Adipose tissue (tissue), 3 donors: ENCODE data around the gene MITF. TPM values are rescaled to one million over a fixed set of nuclear protein-coding genes. Genes with fewer than 3 reads are reported as not detected.

Source experiments
- H3K27ac ChIP-seq: one replicate; pipeline ENCODE4 v1.5.1; 2013; ENCODE audit warnings: low read depth, low read length
- WGBS, 3 donors: extraction: QIAGEN DNeasy Blood & Tissue Kit; methylation state at CpG; one replicate each; pipeline ENCODE4 v1.1.7; 2013; 5-methylcytosine and 5-hydroxymethylcytosine counted together
- polyA plus RNA-seq, 3 donors: library from polyadenylated mRNA; stranded (reverse); fragments of 200-250 nt; gene quantifications; one replicate each; pipeline ENCODE4 v1.2.3, GENCODE V29; 2013
- donor health status: healthy with polysubstance abuse.
- donor health status: Bipolar disorder and iron deficiency.
- donor health status: healthy.

Gene MITF, protein sequence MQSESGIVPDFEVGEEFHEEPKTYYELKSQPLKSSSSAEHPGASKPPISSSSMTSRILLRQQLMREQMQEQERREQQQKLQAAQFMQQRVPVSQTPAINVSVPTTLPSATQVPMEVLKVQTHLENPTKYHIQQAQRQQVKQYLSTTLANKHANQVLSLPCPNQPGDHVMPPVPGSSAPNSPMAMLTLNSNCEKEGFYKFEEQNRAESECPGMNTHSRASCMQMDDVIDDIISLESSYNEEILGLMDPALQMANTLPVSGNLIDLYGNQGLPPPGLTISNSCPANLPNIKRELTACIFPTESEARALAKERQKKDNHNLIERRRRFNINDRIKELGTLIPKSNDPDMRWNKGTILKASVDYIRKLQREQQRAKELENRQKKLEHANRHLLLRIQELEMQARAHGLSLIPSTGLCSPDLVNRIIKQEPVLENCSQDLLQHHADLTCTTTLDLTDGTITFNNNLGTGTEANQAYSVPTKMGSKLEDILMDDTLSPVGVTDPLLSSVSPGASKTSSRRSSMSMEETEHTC
- polyA plus RNA-seq: 10 to 100 TPM in 1 of 3 donors, 1 to 10 TPM in 2; 1.6 to 13.3 (median 7.3) TPM

DNA sequence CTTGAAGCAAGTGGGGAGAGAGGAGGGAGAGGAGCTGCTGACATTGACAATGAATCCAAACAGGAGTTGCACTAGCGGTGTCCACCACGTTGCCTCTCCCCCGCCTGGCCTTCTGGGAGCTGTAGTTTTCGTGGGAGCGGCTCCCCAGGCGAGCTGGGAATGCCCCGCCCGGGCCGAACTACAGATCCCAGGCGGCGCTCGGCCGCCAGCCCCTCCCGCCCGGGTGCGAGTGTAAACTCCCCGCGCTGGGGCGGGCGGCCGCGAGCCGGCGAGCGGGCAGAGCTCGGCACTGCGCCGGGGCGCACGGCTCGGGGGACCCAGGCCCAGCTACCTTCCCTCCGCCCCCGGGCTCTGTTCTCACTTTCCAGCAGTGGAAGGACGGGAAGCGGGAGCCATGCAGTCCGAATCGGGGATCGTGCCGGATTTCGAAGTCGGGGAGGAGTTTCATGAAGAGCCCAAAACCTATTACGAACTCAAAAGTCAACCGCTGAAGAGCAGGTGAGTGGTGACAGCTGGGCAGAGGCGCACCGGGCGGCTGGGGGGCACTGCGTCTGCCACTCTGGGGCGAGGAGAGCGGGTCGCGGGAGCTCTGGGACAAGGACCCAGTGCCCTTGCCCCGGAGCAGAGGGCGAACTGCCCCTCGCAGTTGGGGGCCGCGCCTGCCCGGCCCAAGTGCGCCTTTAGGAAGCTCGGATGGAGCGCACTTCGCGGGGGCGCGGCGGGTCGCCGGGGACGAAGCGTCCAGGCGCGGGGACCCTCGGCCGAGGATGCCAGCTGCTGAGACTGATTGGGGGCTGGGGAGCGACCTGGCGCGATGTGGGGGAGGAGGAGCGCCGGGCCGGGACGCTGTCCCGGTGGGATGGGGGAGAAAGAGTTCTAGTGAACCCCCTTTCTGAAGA, at the start of gene MITF:
Gene MITF (plus strand): TSS at position 261 of the 899 bp plus-strand sequence. CDS start 134 bp downstream, at position 395.
- WGBS, 3 donors: 0% methylated on average over 81 of the region's 81 CpGs
- H3K27ac ChIP-seq: no peak within 1 kb of the TSS

DNA sequence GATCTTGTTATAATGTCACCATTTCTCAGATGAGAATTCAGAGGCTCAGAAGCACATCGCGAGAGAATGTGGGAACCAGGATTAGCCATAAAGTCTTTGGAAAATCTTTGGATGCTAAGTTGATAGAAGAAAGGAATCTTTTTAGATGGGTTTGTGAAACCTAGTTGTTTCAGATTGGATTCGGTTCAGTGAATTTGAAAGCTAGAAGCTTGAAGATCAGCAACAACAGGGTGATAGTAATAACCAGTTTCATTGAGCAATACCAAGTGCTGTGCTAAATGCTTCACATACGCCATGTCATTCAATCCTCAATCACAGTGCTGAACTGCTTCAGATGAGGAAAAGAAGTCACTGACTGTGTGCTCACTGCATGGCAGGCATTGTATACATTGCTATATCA, 47.4 kb upstream of the MITF start:
- no peak overlapping the region for H3K27ac ChIP-seq
- WGBS, 3 donors: 67 to 89% (median 89%) methylated on average over 4 of the region's 4 CpGs

DNA sequence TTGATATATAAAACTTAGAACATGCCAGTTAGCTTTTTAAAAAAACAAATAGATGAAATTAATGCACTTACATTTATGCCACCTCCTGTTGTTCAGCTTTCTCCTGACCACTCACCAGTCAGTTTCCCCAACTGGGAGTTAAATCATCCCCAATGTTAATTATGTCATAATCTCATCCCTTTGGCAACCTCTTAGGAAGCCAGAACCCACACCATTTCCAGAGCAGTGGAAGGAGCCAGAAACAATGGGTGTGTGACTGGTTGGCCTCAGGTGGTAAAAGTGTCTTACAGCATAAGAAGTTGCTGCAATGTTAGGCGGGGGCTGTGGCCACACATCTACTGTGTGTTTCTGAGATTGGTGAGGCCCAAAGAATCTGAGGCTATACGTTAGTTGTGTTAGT, 46.5 kb upstream of the MITF start:
- no peak overlapping the region for H3K27ac ChIP-seq
- WGBS, 3 donors: 73 to 90% (median 83%) methylated on average over 2 of the region's 2 CpGs

DNA sequence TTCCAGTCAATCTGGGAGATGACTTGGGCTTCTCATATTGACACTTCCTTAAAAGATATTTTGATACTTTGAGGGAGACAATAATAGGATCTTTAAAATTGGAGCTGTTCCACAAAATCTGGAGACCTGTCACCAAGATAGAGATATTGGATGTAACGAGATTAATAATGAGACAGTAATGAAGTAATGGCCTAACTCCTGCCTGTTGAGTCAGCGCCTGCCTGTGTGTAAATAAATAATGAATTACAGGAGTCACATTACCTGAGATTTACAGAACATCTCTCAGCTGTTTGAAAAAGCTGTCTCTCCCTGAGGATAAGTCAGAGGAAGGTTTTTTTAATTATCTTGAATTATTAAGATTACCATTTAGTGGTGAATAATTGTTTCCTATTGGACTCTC, 43.8 kb upstream of the MITF start:
- H3K27ac ChIP-seq: no peak overlapping the region
- WGBS, 3 donors: 81 to 85% (median 82%) methylated on average over 2 of the region's 2 CpGs

DNA sequence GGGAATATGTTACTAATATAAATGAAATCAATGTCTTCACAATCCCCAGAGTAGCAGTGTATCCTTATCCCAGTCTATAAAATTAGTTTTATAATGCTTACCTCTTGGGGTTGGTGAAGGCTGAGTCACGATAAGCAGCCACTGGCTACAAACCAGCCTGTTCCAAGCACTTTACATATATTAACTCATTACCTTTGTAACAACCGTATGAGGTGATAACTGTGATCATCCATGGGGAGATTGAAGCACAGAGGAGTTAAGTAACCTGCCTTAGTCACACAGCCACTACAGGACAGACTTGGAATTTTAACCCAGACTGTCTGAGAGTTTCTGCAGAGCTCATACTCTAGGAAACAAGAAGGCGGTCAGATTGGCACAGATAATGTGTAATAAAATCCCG, 43.3 kb upstream of the MITF start:
- H3K27ac ChIP-seq: no peak overlapping the region
- WGBS, 3 donors: 74 to 82% (median 79%) methylated on average over 4 of the region's 4 CpGs

DNA sequence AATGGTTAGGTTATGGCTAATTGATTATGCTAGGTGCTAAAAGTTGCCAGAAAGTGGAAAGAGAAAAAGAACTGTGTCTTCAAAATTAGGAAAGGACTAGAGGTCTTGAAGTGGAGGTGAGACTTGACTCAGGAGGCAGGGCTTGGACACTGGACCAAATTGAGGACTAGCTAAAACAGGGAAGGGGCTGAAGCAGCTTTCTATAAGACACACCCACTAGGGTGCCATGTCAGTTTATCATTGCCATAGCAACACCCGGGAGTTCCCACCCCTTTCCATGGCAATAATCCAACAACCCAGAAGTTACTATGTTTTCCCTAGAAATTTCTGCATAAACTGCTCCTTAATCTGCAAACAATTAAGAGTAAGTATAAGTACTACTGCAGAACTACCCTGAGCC, 42.9 kb upstream of the MITF start:
- H3K27ac ChIP-seq: no peak overlapping the region
- 18 to 44% (median 43%) methylated on average over 1 of the region's 1 CpG for WGBS, 3 donors

DNA sequence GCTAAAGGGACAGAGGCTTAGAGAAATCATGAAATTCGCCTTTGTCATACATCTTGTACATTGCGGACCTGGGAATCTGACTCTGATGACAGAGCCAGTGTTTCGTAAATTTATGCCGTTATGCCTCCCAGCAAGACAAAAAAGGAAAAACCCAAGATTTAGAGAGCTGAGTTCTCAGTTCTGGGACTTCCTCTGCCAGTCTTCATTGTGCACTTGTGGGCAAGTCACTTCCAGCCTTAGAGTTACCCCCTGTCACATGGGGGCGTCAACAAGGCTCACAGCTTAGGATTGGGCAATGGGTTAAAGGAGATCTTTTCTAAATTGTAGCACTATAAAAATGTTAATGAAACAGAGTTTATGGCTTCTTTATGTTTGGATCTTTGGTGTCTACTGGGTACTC, 41.9 kb upstream of the MITF start:
- WGBS, 3 donors: 62 to 75% (median 69%) methylated on average over 5 of the region's 5 CpGs
- H3K27ac ChIP-seq: no peak overlapping the region

DNA sequence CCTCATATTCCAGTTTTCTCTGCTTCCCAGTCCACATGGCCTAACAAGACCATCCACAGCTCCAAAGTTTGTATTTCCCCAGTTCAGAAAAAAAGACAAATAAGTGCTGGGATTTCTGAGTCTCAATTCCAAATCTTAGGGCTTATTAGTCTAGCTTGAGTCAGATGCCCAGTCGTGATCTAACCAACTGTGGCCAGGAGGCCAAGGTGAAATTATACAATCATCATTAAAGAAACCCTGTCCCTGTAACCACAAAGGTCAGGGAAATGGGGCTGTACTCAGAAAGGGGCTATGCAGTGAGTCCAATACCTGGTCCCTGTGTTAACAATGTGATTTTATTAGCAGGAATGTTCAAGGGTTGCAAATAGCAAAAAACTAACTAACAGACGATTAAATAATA, 40.5 kb upstream of the MITF start:
- no peak overlapping the region for H3K27ac ChIP-seq
- 73 to 90% (median 88%) methylated on average over 2 of the region's 2 CpGs for WGBS, 3 donors

DNA sequence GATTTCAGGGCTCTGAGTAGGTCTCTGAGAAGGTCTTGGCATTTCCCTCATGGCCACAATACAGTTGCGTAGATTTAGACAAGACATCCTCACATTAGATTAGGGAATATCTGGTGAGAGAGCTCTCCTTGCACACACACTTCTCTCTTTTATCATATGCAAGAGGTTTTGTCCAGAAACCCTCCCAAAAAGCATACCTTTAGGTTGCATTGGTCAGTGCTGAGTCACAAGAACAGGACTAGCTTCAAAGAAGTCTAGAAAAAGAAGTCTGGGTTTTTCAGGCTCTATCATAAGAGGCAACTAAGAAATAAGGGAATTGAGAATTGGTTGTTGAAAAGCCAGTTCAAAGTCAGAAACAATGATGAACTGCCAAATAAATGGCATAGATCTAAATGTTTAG, 40.1 kb upstream of the MITF start:
- 96 to 100% (median 97%) methylated on average over 1 of the region's 1 CpG for WGBS, 3 donors
- no peak overlapping the region for H3K27ac ChIP-seq

DNA sequence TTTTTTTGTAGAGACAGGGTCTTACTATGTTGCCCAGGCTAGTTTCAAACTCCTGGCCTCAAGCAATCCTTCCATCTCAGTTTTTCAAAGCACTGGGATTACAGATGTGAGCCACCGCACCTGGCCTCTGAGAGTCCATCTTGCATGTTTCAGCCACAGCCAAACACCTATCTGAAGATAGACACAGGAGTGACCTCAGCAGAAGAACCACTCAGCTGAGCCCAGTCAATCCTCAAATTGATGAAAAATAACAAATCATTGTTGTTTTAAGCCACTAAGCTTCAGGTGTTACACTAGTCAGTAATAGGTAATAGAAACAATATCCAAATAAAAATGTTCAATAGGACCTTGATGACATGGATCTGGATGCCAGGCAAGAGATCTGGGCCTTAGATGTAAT, 38.3 kb upstream of the MITF start:
- WGBS, 3 donors: 96 to 98% (median 96%) methylated on average over 1 of the region's 1 CpG

DNA sequence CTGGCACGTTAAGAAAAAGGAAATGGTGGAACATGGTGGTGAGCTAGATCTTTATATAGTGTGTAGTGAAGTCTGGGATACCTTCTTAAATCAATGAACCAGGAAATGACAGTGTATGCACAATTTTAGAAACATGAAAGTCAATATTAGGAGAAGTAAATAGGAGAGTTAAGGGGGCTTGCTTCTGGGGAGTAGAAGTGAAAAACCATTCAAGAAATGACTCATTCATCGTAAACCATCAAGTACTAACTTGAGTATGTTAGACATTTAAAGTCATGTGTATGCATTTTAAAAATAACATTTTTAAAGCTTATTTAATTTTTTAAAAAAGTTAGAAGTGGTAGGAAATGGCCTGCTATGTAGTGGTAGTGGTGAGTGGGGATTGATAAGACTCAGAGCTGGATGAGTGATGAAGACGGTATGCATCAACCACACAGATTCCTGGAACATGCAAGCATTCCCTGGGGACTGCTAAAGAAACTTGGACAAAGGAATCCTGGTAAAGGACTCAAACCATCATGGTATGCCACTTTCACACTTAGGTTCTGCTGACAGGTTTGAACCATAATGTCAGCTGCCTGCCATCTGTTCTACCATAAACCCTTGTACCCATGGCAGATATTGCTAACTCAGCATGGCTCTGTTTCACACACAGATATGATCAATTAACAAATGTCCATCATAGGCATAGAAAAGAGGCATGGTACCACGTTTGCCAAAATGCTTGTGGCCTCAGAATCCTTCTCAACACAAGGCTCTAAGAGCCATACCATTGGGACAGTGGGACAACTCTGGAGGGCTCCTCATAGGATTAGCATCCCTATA, 28.9 kb upstream of the MITF start:
- 68 to 83% (median 68%) methylated on average over 4 of the region's 4 CpGs for WGBS, 3 donors
- no peak overlapping the region for H3K27ac ChIP-seq

More for the DNA sequence above, 38.3 kb upstream of the MITF start:
- H3K27ac ChIP-seq: no peak overlapping the region

DNA sequence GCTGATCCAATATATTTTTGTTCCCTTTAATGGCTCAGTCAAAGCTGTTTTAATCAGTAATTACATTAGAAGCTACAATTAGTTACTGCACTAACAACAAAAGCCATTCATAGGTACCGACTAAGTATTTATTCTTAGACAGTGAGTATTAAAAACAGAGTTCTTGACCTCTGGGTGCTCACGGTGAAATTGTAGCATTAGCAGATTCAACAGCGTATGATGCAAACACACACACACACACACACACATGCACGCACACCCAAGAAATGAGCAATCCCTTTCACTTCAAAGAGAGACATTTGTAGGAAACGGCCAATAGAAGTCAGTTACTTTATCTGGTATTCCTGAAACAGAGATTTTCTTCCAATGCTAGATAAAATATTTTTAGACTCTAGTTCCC, 27.0 kb upstream of the MITF start:
- 63 to 82% (median 77%) methylated on average over 5 of the region's 5 CpGs for WGBS, 3 donors
- H3K27ac ChIP-seq: no peak overlapping the region

DNA sequence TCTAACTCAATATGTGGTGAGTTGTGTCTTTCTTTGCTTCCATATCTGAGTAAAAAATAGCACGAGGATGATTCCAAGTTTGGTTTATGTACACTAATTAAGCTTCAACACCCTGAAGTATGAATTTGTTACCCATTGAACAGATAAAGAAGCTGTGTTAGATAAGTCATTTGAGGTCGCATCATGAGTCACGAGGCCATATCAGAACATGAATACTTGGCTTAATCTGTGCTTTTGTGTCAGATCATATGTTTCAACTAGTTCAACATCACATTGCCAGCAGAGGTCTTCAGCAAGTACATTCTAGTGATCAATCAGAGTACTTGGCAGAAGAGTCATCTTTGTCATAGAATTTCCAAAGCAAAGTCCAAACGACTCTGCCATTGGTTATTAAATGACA, 26.3 kb upstream of the MITF start:
- 61 to 75% (median 67%) methylated on average over 4 of the region's 4 CpGs for WGBS, 3 donors
- no peak overlapping the region for H3K27ac ChIP-seq

DNA sequence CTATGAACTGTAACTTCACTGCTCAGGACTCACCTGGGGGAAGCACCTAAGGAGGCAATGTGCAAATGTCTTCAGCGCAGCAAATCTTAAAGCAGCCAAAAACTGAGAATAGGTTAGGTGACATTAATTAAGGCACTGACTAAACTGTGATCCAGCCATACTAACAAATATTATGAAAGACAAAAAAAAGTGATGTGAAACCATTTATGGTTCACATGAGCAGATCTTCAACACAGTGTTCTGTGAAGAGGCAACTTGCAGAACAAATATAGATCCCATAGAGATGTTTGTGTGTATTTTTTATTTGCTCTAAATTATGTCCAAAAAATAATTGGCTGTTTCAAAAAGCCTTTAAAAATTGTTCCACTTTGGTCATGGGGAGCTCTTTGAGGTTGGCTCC, 24.1 kb upstream of the MITF start:
- WGBS, 3 donors: 96 to 100% (median 96%) methylated on average over 1 of the region's 1 CpG
- H3K27ac ChIP-seq: no peak overlapping the region

DNA sequence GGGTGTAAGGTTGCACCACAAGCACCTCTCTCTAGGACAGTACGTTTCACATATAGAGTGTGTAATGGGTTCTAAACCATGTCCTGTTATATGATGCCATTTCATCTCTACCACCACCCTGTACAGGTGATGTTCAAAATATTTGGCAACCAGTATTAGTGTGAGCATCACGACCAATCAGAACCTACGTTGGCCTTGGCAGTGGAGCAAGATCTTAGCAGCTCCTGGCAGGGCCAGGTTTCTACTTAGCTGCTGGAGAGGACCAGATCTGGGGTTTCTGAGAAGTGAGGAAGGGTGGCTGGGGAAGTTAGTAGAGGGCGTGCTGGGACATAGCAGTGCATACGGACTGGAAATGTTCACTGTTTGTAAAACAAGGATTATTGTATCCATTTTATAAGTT, 23.1 kb upstream of the MITF start:
- no peak overlapping the region for H3K27ac ChIP-seq
- WGBS, 3 donors: 64 to 82% (median 76%) methylated on average over 5 of the region's 5 CpGs

DNA sequence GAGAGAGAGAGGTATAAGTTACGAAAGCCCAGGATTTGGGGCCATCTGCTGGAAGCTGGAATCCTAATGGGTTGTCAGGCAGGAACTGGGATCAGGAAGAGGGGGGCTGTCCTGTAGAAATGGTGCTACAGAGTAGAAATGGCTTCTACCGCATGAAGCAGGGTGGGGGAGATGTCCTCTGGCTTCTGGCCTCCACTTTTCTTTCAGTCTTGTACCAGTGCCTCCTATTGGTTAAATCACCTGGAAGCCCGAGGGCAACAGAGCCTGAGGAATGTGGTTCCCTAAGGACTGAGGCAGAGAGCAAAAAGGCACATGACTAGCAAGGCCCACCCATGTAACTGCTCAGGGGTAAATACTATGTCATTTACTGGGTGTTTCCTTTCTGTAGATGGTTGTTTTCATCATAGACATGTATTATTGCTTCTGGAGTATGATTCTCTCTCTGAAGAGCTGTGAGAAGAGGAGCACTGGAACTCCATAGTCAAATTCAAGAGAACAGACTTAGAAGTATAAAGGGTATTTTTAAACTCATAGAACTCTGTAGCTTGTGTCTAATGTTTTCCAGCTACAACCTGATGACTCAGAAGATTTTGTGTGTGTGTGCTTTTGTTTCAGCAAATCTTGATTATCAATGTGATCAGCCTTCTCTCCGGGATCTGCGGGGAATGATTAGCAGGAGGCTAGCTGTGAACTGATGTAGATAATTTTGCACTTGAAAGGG, 20.2 kb upstream of the MITF start:
- WGBS, 3 donors: 81 to 91% (median 85%) methylated on average over 5 of the region's 5 CpGs
- no peak overlapping the region for H3K27ac ChIP-seq

DNA sequence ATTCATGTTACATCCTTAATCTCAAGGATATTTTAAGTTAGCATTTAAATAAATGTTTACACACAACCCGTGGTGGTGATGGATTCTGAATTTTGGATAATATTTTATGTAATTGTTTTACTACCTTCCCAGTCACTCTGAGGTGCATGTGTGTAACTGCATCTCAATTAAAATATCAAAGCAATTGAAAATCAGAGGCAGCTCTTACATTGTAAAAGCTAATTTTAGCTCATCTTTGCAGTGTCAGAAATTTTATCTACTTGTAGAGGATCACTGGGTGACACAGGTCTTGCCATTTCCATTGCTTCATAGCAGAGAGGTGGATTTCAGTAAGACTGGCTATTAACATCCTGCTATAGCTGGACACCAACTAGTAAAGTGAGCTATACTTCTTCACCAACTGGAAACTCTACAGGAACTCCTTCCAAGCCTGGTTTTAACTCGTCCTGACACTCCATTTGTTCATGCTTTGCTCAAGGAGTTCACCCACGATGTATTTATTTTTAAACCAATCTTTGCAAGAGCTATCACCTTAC, 19.6 kb upstream of the MITF start:
- H3K27ac ChIP-seq: no peak overlapping the region
- WGBS, 3 donors: 59 to 70% (median 60%) methylated on average over 3 of the region's 3 CpGs

DNA sequence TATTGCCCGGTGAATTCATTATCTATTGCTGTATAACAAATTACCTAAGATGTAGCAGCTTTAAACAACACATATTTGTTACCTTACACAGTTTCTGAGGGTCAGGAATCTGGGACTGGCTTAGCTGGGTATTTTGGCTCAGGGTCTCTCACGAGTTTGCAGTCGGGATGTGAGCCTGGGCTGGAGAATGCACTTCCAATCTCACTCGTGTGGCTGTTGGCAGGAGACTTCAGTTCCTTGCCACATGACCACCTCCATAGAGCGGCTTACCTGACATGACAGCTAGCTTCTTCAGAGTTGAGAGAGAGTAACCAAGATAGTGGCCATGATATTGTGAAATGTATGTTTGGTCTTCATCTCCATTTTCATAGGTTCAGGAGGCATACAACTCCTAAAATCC, 18.4 kb upstream of the MITF start:
- H3K27ac ChIP-seq: no peak overlapping the region
- WGBS, 3 donors: 77 to 90% (median 87%) methylated on average over 5 of the region's 5 CpGs
